GM12878 (cell line): ENCODE data around the gene EDNRB. TPM values are rescaled to one million over a fixed set of nuclear protein-coding genes. Genes with fewer than 3 reads are reported as not detected.

ENCODE experiments used
- ATAC-seq: fragments of 200-7000 bp; cut with Tn5 transposase; 3 replicates; pipeline ENCODE4 v1.9.1; 2020; ENCODE audit warnings: mild to moderate bottlenecking, moderate library complexity
- BruUV-seq: library from RNA; stranded (reverse); fragments of 400-500 nt; replicated peaks from 2 replicates; lab custom pipeline; 2021; lab: Mats Ljungman, UMichigan
- CTCF ChIA-PET: fragments of 300-600 bp; sonication (Branson Sonifier 250); formaldehyde crosslinking; extraction: SDS; loops from one replicate; lab custom pipeline; 2021; ENCODE audit warnings: inconsistent platforms; lab: Yijun Ruan, JAX
- POLR2A ChIA-PET: fragments of 350-600 bp; formaldehyde crosslinking; extraction: SDS; loops from one replicate; lab custom pipeline; 2021; ENCODE audit warnings: inconsistent platforms; lab: Charles Lee
- RAD21 ChIA-PET: fragments of 300-600 bp; sonication (Branson Sonifier 250); formaldehyde crosslinking; loops from one replicate; lab custom pipeline; 2023; ENCODE audit warnings: antibody characterized with exemption; ENCODE audit not compliant: unreplicated experiment; lab: Charles Lee
- SMC1A ChIA-PET: fragments of 300-600 bp; sonication (Branson Sonifier 250); formaldehyde crosslinking; loops from one replicate; lab custom pipeline; 2023; ENCODE audit not compliant: unreplicated experiment, uncharacterized antibody; lab: Charles Lee
- DNase-seq: peaks from one replicate; pipeline ENCODE4 v3.0.0-alpha.2; 2011; ENCODE audit warnings: low read depth, low spot score
- FAIRE-seq: peaks from 3 replicates; lab custom pipeline; 2011; peaks lifted over from hg19 to GRCh38; lab: Jason Lieb, UNC
- H2AFZ ChIP-seq: 2 replicates; pipeline ENCODE4 v1.6.0; 2011; ENCODE audit warnings: low read depth, low read length, control low read depth; ENCODE audit not compliant: control insufficient read depth
- H3K27ac ChIP-seq: 2 replicates; pipeline ENCODE4 v1.5.1; 2011; ENCODE audit warnings: control low read depth; ENCODE audit not compliant: control insufficient read depth, insufficient read depth
- H3K27me3 ChIP-seq, 2 experiments: replicated peaks in 1 of 2; 2 replicates each; pipeline versions ENCODE4 v1.6.0 to v1.6.1; 2011; ENCODE audit warnings: low read length in 1 of 2; ENCODE audit not compliant: control insufficient read depth in 2 of 2, insufficient read depth in 2 of 2
- H3K36me3 ChIP-seq, 2 experiments: 2 replicates each; pipeline ENCODE4 v1.5.1; 2011; ENCODE audit warnings: low read length in 1 of 2; ENCODE audit not compliant: control insufficient read depth in 2 of 2, insufficient read depth in 2 of 2
- H3K4me1 ChIP-seq: 2 replicates; pipeline ENCODE4 v1.6.1; 2011; ENCODE audit warnings: mild to moderate bottlenecking, low read length, moderate library complexity, mixed read lengths; ENCODE audit not compliant: control insufficient read depth, insufficient read depth
- H3K4me2 ChIP-seq: 2 replicates; pipeline ENCODE4 v1.6.0; 2011; ENCODE audit warnings: control low read depth; ENCODE audit not compliant: control insufficient read depth, insufficient read depth
- H3K4me3 ChIP-seq: fragments of 200-600 bp; sonication (generic); 2 replicates; pipeline ENCODE4 v1.5.1; 2016
- H3K79me2 ChIP-seq: 2 replicates; pipeline ENCODE4 v1.6.0; 2011; ENCODE audit warnings: low read length; ENCODE audit not compliant: control insufficient read depth, insufficient read depth
- H3K9ac ChIP-seq: 2 replicates; pipeline ENCODE4 v1.8.0; 2011; ENCODE audit warnings: low read length, control low read depth, mixed read lengths; ENCODE audit not compliant: control insufficient read depth, insufficient read depth
- H3K9me3 ChIP-seq: replicated peaks from 3 replicates; pipeline ENCODE4 v1.5.1; 2011; ENCODE audit warnings: mild to moderate bottlenecking, low read length; ENCODE audit not compliant: control insufficient read depth, insufficient read depth
- H4K20me1 ChIP-seq: 2 replicates; pipeline ENCODE4 v1.6.0; 2011; ENCODE audit not compliant: control insufficient read depth, insufficient read depth
- CBFB ChIP-seq: IDR thresholded peaks from 2 replicates; pipeline ENCODE4 v1.6.1; 2016; ENCODE audit warnings: antibody characterized with exemption, low read depth
- FOXM1 ChIP-seq: IDR thresholded peaks from 2 replicates; pipeline ENCODE4 v1.6.1; 2012; ENCODE audit warnings: low read depth, mild to moderate bottlenecking, inconsistent platforms, low read length, moderate library complexity
- HCFC1 ChIP-seq: fragments of 150-350 bp; IDR thresholded peaks from 2 replicates; pipeline ENCODE4 v1.6.1; 2014; ENCODE audit warnings: low read length
- IKZF2 ChIP-seq, 2 experiments: fragments of 450-650 bp; IDR thresholded peaks; 2 replicates each; pipeline ENCODE4 v1.6.1; 2017; ENCODE audit warnings: mild to moderate bottlenecking in 2 of 2, moderate library complexity in 2 of 2
- MLLT1 ChIP-seq: fragments of 450-650 bp; IDR thresholded peaks from 2 replicates; pipeline ENCODE4 v1.6.1; 2016; ENCODE audit warnings: mild to moderate bottlenecking
- MTA2 ChIP-seq: fragments of 450-650 bp; IDR thresholded peaks from 2 replicates; pipeline ENCODE4 v1.6.1; 2016; ENCODE audit warnings: low read depth, mild to moderate bottlenecking, moderate library complexity
- NBN ChIP-seq: fragments of 450-650 bp; IDR thresholded peaks from 2 replicates; pipeline ENCODE4 v1.6.1; 2016
- NFYA ChIP-seq: IDR thresholded peaks from 2 replicates; pipeline ENCODE4 v1.6.1; 2011; ENCODE audit warnings: low read depth, mild to moderate bottlenecking, low read length, improper control_type of control experiment, borderline replicate concordance
- POU2F2 ChIP-seq: IDR thresholded peaks from 3 replicates; pipeline ENCODE4 v1.6.1; 2011; ENCODE audit warnings: low read depth, mild to moderate bottlenecking, low read length, borderline replicate concordance
- RAD51 ChIP-seq: fragments of 450-650 bp; IDR thresholded peaks from 2 replicates; pipeline ENCODE4 v1.6.1; 2016; ENCODE audit warnings: moderate library complexity, mild to moderate bottlenecking, inconsistent platforms
- RBBP5 ChIP-seq: fragments of 200-600 bp; sonication (generic); conservative IDR thresholded peaks from 2 replicates; pipeline ENCODE4 v1.6.1; 2016
- SP1 ChIP-seq: IDR thresholded peaks from one replicate; pipeline ENCODE4 v1.6.1; 2011; ENCODE audit warnings: low read depth, low read length
- SREBF2 ChIP-seq: IDR thresholded peaks from 2 replicates; pipeline ENCODE4 v1.6.1; 2012; ENCODE audit warnings: mild to moderate bottlenecking, low read length
- STAT1 ChIP-seq: fragments of 450-650 bp; conservative IDR thresholded peaks from 2 replicates; pipeline ENCODE4 v1.6.1; 2014; ENCODE audit warnings: antibody characterized with exemption, mild to moderate bottlenecking
- SUZ12 ChIP-seq: fragments of 200-600 bp; sonication (generic); IDR thresholded peaks from one replicate; pipeline ENCODE4 v1.6.1; 2018; ENCODE audit warnings: antibody characterized with exemption, mild to moderate bottlenecking; ENCODE audit not compliant: unreplicated experiment
- ZNF217 ChIP-seq: fragments of 450-650 bp; IDR thresholded peaks from 2 replicates; pipeline ENCODE4 v1.6.1; 2017; ENCODE audit warnings: antibody characterized with exemption, mild to moderate bottlenecking
- WGBS: methylation state at CpG from one replicate; pipeline ENCODE4 v1.1.6; 2016; ENCODE audit warnings: low lambda C conversion rate; ENCODE audit not compliant: insufficient replicate concordance, insufficient coverage; ENCODE audit errors: missing lambda C conversion rate; 5-methylcytosine and 5-hydroxymethylcytosine counted together
- in situ Hi-C: fragments of 300-500 bp; cut with MboI; formaldehyde crosslinking; loops from 9 replicates; pipeline ENCODE4 v1.14.3; 2018; ENCODE audit warnings: mixed read lengths
- intact Hi-C: fragments of 100-400 bp; cut with micrococcal nuclease; formaldehyde crosslinking; loops from one replicate; pipeline ENCODE4 v1.14.2; 2022; ENCODE audit not compliant: unreplicated experiment
- polyA plus RNA-seq, 11 experiments: library from polyadenylated mRNA; depleted of rRNA in 4 of 11; unstranded in 6 of 11; stranded (reverse) in 5 of 11; fragments of >200 nt; fragmentation: Nextera tagmentation in 4 of 11; fragmentation: Illumina TruSeq in 1 of 11; extraction: Ambion mirVana in 4 of 11; extraction: Trizol in 1 of 11; gene quantifications; 1 replicate in 1 of 11; 2 replicates in 10 of 11; pipeline versions ENCODE4 v1.2.1 to v1.2.3, GENCODE V29; 2011 to 2016; ENCODE audit warnings: inconsistent platforms in 2 of 11, missing spikeins in 2 of 11, low read depth in 1 of 11
- total RNA-seq, 4 experiments: library from RNA; depleted of rRNA in 3 of 4; stranded (reverse); fragments of >200 nt in 3 of 4; fragmentation: Illumina TruSeq in 1 of 4; extraction: Trizol in 1 of 4; gene quantifications; 2 replicates each; pipeline versions ENCODE4 v1.2.1 to v1.2.3, GENCODE V29; 2013 to 2021
- TF ChIP-seq, protein P1 (sequence below): IDR thresholded peaks from 2 replicates; pipeline ENCODE4 v1.6.1; 2012; ENCODE audit warnings: low read depth, low read length, improper control_type of control experiment
- TF ChIP-seq, protein P2 (sequence below): IDR thresholded peaks from 2 replicates; pipeline ENCODE4 v1.6.1; 2012; ENCODE audit warnings: low read depth, low read length, improper control_type of control experiment

EDNRB gene
- total and polyA plus RNA-seq, 10 of the 15 experiments (the other 5 are each of a cell fraction or from before 2014, with no cell fraction given): not detected

DNA sequence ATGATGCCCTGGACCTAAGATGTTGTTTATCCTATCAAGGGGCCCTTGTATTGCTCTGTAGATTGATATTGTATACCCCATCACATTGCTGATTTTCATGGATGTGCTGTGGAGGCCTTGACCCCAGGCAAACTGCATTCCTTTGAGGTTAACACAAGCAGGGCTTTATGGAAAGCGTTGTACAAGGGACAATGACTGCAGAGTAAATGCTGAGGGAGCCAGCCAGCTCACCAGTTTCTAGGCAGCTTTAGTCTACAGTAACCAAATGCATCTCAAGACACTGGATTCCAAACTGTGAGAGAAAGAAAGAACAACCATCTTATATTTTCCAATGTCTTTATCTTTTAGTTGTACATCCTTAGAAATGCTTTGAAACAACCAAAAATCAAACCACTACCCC is 34.1 kb upstream of the EDNRB start:
- TF ChIP-seq MLLT1 (no peak), MTA2 (no peak), NFYA (no peak), FOXM1 (no peak), NBN (no peak), STAT1 (no peak), RAD51 (no peak), RBBP5 (no peak), CBFB (no peak), ZNF217 (no peak), SUZ12 (no peak), HCFC1 (no peak), POU2F2 (no peak), SREBF2 (no peak), IKZF2 (IDR thresholded peaks at IDR 0.05) (no peak), SP1 (no peak)
- TF ChIP-seq, protein P1, sequence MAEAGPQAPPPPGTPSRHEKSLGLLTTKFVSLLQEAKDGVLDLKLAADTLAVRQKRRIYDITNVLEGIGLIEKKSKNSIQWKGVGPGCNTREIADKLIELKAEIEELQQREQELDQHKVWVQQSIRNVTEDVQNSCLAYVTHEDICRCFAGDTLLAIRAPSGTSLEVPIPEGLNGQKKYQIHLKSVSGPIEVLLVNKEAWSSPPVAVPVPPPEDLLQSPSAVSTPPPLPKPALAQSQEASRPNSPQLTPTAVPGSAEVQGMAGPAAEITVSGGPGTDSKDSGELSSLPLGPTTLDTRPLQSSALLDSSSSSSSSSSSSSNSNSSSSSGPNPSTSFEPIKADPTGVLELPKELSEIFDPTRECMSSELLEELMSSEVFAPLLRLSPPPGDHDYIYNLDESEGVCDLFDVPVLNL: no peak
- TF ChIP-seq, protein P2, sequence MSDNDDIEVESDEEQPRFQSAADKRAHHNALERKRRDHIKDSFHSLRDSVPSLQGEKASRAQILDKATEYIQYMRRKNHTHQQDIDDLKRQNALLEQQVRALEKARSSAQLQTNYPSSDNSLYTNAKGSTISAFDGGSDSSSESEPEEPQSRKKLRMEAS: no peak
- in situ Hi-C loops: no loop called here
- ATAC-seq (no peak), FAIRE-seq (no peak), DNase-seq (no peak)
- 36% methylated on average over 1 of the region's 1 CpG for WGBS
- ChIA-PET RAD21 (no interaction called here), SMC1A (no interaction called here), POLR2A (no interaction called here), CTCF (no interaction called here)
- Histone ChIP-seq H3K27ac (no peak overlapping the region), H3K4me2 (no peak overlapping the region), H3K36me3 (no peaks in the 10 kb centered on the region), H2AFZ (no peak overlapping the region), H4K20me1 (no peaks in the 10 kb centered on the region), H3K27me3 (no peaks in the 10 kb centered on the region), H3K4me3 (no peak overlapping the region), H3K9ac (no peak overlapping the region), H3K79me2 (no peaks in the 10 kb centered on the region), H3K4me1 (no peaks in the 10 kb centered on the region), H3K9me3 (no peaks in the 10 kb centered on the region)
- BruUV-seq: no TSS peak
- intact Hi-C loops: no loop called here
